Ovary (tissue), 3 donors: ENCODE measurements around the gene EFHD1.

Experiments used
- POLR2A ChIP-seq: fragments of 450-650 bp; IDR thresholded peaks from one replicate; pipeline ENCODE4 v1.6.1; 2017; ENCODE audit warnings: antibody characterized with exemption, mild to moderate bottlenecking, moderate library complexity
- TF ChIP-seq, protein P1 (sequence below), 3 donors: fragments of 450-650 bp in 2 of 3; fragments of 200-600 bp in 1 of 3; IDR thresholded peaks; one replicate each; pipeline versions ENCODE4 v1.5.1 to v1.8.0; 2016 to 2022; ENCODE audit warnings: antibody characterized with exemption in 3 of 3, mild to moderate bottlenecking in 1 of 3
- donor health status: DM: no; HTN: no; CAD: no.

DNA sequence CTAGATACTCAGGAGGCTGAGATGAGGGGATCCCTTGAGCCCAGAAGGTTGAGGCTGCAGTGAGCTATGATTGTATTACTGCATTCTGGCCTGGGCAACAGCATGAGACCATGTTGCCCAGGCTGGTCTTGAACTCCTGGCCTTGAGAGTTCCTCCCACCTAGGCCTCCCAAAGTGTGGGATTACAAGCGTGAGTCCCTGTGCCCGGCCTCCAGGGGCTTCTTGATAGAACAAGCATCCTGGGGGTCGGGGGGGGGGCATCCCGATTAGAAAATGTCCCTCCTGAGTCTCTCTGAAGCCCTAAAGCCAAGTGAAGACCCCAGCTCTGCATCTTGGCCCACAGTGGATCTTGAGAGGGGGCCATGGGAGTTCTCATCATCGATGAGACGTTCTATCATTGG, 22.3 kb upstream of the EFHD1 start:
- TF ChIP-seq, protein P1, sequence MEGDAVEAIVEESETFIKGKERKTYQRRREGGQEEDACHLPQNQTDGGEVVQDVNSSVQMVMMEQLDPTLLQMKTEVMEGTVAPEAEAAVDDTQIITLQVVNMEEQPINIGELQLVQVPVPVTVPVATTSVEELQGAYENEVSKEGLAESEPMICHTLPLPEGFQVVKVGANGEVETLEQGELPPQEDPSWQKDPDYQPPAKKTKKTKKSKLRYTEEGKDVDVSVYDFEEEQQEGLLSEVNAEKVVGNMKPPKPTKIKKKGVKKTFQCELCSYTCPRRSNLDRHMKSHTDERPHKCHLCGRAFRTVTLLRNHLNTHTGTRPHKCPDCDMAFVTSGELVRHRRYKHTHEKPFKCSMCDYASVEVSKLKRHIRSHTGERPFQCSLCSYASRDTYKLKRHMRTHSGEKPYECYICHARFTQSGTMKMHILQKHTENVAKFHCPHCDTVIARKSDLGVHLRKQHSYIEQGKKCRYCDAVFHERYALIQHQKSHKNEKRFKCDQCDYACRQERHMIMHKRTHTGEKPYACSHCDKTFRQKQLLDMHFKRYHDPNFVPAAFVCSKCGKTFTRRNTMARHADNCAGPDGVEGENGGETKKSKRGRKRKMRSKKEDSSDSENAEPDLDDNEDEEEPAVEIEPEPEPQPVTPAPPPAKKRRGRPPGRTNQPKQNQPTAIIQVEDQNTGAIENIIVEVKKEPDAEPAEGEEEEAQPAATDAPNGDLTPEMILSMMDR (IDR thresholded peaks at IDR 0.05) = no peak
- no peak for TF ChIP-seq POLR2A
